ENCODE results near the gene FBXW5.

The FBXW5 gene

GRCh38 chr9:136965771-136966484 is 21.4 kb upstream of the FBXW5 start:
- ATAC-seq: no peak
- no peak for TF ChIP-seq ZNF8 (CRISPR knock-in tag; IDR thresholded peaks at IDR 0.05)
- no peak for TF ChIP-seq TOX (CRISPR knock-in tag; IDR thresholded peaks at IDR 0.05; ENCODE audit: borderline replicate concordance)
- no peak for TF ChIP-seq BACH2 (CRISPR knock-in tag; IDR thresholded peaks at IDR 0.05; ENCODE audit: borderline replicate concordance)
- no peak for TF ChIP-seq ARNTL (CRISPR knock-in tag; IDR thresholded peaks at IDR 0.05; ENCODE audit: borderline replicate concordance, low read depth)
- TF ChIP-seq ZFP3 (CRISPR knock-in tag; IDR thresholded peaks at IDR 0.05): no peak
- TF ChIP-seq POU6F1 (CRISPR knock-in tag; IDR thresholded peaks at IDR 0.05; ENCODE audit: borderline replicate concordance, low read depth): no peak

- TF ChIP-seq ZNF8 (CRISPR knock-in tag; IDR thresholded peaks at IDR 0.05): no peak
- no peak for ATAC-seq
Measured at GRCh38 chr9:136964833-136965422, 20.4 kb upstream of the FBXW5 start.

- TF ChIP-seq CREB5 (CRISPR knock-in tag; IDR thresholded peaks at IDR 0.05; ENCODE audit: low read depth): no peak
- TF ChIP-seq RARB (CRISPR knock-in tag; IDR thresholded peaks at IDR 0.05): no peak
- TF ChIP-seq POU6F1 (CRISPR knock-in tag; IDR thresholded peaks at IDR 0.05; ENCODE audit: borderline replicate concordance, low read depth): no peak
- no peak for TF ChIP-seq BACH2 (CRISPR knock-in tag; IDR thresholded peaks at IDR 0.05; ENCODE audit: borderline replicate concordance)
- no peak for TF ChIP-seq ZFP30 (CRISPR knock-in tag; IDR thresholded peaks at IDR 0.05)
- no peak for TF ChIP-seq ESRRG (CRISPR knock-in tag; IDR thresholded peaks at IDR 0.05)
- TF ChIP-seq ZNF8 (CRISPR knock-in tag; IDR thresholded peaks at IDR 0.05): no peak
- TF ChIP-seq ISL1 (CRISPR knock-in tag; IDR thresholded peaks at IDR 0.05): no peak
- no peak for TF ChIP-seq ZNF70 (CRISPR knock-in tag; IDR thresholded peaks at IDR 0.05)
- TF ChIP-seq PPARA (CRISPR knock-in tag; IDR thresholded peaks at IDR 0.05; ENCODE audit: borderline replicate concordance): no peak
- TF ChIP-seq TSHZ2 (CRISPR knock-in tag; IDR thresholded peaks at IDR 0.05): no peak
- no peak for TF ChIP-seq OSR1 (CRISPR knock-in tag; IDR thresholded peaks at IDR 0.05)
- TF ChIP-seq TOX (CRISPR knock-in tag; IDR thresholded peaks at IDR 0.05; ENCODE audit: borderline replicate concordance): no peak
- no peak for TF ChIP-seq CSRNP3 (CRISPR knock-in tag; IDR thresholded peaks at IDR 0.05)
- TF ChIP-seq TCF4 (CRISPR knock-in tag; IDR thresholded peaks at IDR 0.05; ENCODE audit: borderline replicate concordance): no peak
- TF ChIP-seq PATZ1 (CRISPR knock-in tag; IDR thresholded peaks at IDR 0.05; ENCODE audit: borderline replicate concordance): no peak
- no peak for ATAC-seq
Measured at GRCh38 chr9:136964171-136964689, 19.7 kb upstream of the FBXW5 start.

Measured in SK-N-SH treated with all-trans-retinoic acid at 6 μM for 48 hours (cell line).